ENCODE results near the gene PCDHB7.
"Not testable (repeated sequence)": the region's sequence is repeated elsewhere in the genome, so short reads cannot be mapped to it uniquely, and the experiment has no call there.

DNA sequence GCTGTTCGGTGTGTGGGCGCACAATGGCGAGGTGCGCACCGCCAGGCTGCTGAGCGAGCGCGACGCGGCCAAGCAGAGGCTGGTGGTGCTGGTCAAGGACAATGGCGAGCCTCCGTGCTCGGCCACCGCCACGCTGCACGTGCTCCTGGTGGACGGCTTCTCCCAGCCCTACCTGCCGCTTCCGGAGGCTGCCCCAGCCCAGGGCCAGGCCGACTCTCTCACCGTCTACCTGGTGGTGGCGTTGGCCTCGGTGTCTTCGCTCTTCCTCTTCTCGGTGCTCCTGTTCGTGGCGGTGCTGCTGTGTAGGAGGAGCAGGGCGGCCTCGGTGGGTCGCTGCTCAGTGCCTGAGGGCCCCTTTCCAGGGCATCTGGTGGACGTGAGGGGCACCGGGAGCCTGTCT, 7.4 kb downstream of the PCDHB7 start:
- TF ChIP-seq YY1 (IDR thresholded peaks at IDR 0.05; ENCODE audit: insufficient read depth, insufficient read length); SUZ12 (IDR thresholded peaks at IDR 0.05; ENCODE audit: extremely low read depth, insufficient read depth, insufficient read length): not testable (repeated sequence)

Measured in NT2/D1 (cell line).